CD4-positive, alpha-beta T cell treated with Interleukin-6 at 100 ng/mL for 8 hours (primary cell): ENCODE results near the gene PRKX.
A peak's percentile ranks its signal among the peaks of the same experiment; 100 is the strongest.
"Not testable (repeated sequence)": the region's sequence is repeated elsewhere in the genome, so short reads cannot be mapped to it uniquely, and the experiment has no call there.

ENCODE experiments used
- DNase-seq: peaks from one replicate; pipeline ENCODE4 v3.0.0-alpha.2; 2020; ENCODE audit warnings: mixed read lengths, low spot score

Gene PRKX

GRCh38 chrX:3653111-3653510 is 60.3 kb downstream of the PRKX start:
- DNase-seq: no peak

GRCh38 chrX:3651277-3651676 is 62.2 kb downstream of the PRKX start:
- DNase-seq: no peak

GRCh38 chrX:3648084-3648483 is 65.4 kb downstream of the PRKX start:
- DNase-seq: no peak

DNA sequence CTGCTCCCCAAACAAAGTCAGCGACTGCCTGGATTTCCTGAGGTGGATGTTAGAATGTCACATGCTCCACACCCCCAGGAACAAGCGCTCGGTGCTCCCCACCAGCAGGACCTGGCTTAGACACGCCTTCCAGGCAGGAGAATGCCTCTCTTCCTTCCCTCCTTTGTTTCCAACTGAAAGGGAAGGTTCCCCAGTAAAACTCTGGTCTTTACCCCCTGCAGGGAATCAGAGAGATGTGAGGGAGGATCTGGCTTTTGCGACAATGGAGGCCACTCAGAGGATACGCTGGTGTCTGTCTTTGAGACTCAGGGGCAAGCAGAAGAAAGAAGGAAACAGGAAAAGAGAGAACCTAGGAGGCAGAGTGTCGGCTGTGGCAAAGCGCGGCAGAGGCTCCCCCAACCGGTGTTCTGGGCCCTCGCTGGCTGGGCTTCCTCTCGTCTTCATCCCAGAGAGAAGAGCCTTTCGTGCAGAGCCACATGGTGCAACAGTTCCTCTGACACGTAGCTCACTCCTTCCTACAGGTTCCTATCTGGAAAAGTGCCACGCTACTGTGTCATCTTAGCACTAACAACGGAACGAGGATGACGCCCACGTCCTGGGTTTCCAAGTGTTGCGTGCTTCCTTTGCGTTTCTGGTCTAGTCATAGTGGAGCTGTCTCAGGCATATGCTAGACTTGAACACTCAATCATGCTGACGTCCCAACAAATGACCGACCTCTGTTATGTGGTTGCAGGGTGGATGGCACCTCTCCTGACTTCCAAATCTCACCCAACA is 73.4 kb downstream of the PRKX start:
- DNase-seq: not testable (repeated sequence)

DNA sequence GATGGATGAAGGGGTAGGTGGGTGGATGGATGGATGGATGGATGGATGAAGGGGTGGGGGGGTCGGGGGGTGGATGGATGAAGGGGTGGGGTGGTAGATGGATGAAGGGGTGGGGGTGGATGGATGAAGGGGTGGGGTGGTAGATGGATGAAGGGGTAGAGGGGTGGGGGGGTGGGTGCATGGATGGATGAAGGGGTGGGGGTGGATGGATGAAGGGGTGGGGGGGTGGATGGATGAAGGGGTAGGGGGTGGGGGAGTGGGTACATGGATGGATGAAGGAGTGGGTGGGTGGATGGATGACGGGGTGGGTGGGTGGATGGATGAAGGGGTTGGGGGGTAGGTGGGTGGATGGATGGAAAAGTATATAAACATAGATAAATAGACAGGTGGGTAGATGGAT is 74.2 kb downstream of the PRKX start:
- DNase-seq: no peak

DNA sequence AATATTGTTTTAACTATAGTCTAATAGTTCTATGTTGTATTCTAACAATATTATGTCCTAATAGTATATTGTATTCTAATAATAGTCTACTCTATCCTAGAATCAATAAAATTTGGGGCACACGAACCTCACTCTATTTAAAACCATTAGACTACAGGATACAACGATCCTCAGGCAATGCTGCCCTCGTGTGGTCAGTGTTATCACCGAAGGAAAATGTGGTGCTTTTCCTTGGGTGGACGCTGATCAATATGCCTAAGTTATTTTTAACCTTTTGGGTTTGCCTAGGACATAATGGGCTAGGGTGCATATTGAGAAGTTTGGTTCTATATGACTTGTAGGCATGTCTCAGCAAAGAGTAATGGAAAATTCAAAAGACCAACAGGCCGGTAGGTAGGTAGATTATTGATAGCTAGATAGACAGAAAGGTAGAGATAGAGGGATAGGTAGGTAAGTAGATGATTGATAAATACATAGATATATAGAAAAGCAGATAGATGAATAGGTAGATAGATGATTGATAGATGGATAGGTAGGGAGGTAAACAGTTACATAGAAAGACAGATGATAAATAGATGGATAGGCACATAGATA is 75.1 kb downstream of the PRKX start:
- peak; percentile 18 for DNase-seq

DNA sequence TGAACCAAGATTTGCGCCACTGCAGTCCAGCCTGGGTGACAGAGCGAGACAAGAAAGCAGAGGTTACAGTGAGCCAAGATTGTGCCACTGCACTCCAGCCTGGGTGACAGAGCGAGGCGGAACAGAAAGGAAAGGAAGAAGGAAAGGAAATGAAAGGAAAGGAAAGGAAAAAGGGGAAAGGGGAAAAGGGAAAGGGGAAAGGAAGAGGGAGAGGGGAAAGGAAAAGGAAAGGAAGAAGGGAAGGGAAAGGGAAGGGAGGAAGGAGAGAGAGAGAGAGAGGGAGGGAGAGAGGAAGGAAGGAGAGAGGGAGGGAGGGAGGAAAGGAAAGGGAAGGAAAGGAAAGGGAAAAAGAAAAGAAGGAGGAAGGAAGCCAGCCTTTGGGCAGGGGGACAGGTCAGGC is 76.6 kb downstream of the PRKX start:
- DNase-seq: no peak

GRCh38 chrX:3631196-3631595 is 82.3 kb downstream of the PRKX start:
- no peak for DNase-seq

DNA sequence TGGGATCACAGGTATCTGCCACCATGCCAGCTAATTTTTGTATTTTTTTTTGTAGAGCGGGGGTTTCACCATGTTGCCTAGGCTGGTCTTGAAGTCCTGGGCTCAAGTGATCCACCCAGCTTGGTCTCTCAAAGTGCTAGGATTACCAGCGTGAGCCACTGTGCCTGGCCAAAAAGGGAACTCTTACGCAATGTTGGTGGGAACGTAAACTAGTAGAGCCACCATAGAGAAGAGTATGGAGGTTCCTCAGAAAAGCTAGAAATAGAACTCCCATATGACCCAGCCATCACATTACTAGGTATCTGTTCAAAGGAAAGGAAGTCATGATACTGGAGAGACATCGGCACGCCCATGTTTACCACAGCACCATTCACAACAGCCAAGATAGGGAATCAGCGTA is 85.9 kb downstream of the PRKX start:
- no peak for DNase-seq

DNA sequence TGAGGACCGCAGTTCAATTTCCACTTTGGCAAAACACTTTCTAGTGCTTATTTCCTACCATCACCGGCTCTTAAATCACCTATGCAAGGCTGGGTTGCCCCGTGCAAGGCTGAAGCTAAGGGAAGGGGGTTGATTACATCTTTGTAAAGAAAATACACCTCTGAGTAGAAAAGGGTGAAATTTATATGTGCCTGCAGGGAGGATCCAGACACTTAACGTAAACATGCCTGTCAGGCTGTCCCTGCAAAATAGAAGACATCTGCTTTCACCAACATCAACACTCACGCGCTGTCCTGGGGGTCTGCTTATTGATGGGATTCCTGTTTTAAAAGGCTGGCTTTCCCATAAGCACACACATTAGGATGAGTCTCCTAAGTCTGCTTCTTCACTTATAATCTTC is 92.0 kb downstream of the PRKX start:
- DNase-seq: no peak

DNA sequence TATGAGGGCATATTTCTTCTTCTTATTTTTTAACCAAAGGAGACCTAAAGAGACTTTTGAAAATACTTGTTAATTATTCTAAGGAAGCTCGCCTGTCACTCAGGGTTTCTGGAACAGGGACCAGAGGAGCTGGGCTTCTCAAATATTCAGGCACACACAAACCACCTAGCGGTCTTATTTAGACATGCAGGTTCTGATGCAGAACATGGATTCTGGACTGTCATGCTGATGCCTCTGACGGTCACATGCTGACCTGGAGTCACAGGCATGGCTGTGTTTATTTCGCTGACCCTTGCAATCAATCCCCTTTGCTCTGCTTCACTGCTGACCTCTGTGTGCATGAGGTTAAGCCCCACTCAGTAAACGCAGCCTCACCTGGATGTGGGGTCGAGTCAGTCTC is 101.7 kb downstream of the PRKX start:
- not testable (repeated sequence) for DNase-seq

- no peak for DNase-seq
Measured at GRCh38 chrX:3609810-3610209, 103.6 kb downstream of the PRKX start.

DNA sequence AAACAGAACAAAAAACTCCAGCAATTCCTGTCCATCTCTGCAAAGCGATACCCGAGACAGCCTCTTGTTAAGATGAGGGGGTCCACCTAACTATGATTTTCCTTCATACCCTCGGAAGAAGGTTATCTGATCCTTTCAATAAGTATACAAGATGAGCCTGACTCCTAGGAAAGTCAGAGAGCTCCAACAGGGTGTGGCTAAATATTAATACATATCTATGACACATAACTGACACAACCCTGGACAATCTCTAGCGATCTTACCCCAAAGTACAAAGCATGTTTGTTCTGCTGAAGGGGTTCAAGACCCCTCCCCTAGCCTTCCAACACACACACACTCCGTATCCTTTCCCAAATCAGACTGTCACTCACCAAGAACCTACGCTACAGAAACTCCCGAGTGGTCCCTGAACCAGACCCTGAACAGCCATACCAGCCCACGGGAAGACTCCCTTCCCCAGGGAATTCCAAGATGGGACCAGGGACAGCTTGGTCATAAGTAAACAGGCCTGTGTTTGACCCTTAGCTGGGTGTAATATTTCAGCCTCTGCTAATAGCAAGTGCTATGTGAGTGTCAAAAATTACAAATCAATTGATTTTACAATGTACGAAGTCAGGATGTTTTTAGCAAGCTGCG is 110.3 kb downstream of the PRKX start:
- DNase-seq: no peak

- DNase-seq: no peak
Measured at GRCh38 chrX:3599802-3600430, 113.5 kb downstream of the PRKX start.

DNA sequence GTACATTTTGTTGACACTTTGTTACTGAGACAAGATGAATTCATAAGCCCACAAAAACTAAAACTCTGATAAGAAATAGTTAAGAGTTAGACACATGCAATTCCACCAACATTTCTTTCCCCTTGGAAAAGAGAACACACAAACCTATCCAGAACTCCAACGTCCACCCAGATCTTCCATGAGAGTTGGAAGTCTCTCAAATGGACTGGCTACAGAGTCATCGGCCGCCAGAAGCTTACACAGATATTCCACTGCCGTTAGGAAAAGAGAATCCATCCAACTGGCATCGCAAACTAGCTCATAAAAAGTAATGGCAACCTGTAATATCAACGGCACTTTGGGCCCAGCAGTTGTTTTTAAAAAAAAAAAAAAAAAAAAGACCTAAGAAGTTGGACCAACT is 114.7 kb downstream of the PRKX start:
- DNase-seq: no peak

- no peak for DNase-seq
Measured at GRCh38 chrX:3598046-3598605, 115.3 kb downstream of the PRKX start.

- no peak for DNase-seq
Measured at GRCh38 chrX:3592184-3592583, 121.3 kb downstream of the PRKX start.

DNA sequence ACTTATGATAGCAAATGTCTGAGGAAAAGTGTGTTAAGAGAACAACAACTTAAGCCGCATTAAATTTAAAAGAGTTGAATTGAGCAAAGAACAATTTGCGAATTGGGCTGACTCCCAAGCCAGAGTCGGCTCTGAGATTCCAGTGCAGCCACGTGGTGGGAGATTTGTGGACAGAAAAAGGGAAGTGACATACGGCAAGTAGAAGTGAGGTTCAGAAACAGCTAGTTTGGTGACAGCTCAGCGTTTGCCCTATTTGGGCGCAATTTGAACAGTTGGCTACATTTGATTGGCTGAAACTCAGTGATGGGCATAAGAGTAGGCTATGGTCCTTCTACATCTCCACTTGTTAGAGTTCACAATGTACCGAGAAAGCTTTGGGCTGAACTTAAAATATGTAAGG is 124.0 kb downstream of the PRKX start:
- DNase-seq: no peak

- no peak for DNase-seq
Measured at GRCh38 chrX:3585719-3586118, 127.7 kb downstream of the PRKX start.

DNA sequence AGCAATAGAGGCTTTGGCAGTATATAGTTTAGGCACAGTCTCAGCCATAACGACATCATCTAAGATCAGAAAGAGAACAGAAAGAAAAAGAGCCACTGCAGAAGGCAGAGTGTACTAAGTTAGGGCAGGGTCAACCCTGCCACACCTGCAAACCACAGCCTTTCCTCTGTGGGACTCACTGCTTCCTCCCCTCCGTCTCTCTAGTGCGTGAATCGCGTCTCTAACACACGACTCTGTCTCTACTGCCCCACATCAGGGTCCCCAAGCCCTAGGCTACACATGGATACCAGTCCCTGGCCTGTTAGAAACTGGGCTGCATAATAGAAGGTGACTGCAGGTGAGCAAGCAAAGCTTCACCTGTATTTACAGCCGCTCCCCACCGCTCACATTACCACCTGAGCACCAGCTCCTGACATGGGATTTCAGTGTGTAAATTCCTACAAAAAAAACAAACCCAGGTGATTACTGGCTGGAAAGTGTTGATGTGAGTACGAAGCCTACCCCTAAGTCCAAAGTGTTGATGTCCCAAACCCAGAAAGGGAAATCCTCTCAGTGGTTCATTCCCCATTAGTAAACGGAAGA is 128.9 kb downstream of the PRKX start:
- DNase-seq: no peak

GRCh38 chrX:3582451-3582850 is 131.0 kb downstream of the PRKX start:
- no peak for DNase-seq

DNA sequence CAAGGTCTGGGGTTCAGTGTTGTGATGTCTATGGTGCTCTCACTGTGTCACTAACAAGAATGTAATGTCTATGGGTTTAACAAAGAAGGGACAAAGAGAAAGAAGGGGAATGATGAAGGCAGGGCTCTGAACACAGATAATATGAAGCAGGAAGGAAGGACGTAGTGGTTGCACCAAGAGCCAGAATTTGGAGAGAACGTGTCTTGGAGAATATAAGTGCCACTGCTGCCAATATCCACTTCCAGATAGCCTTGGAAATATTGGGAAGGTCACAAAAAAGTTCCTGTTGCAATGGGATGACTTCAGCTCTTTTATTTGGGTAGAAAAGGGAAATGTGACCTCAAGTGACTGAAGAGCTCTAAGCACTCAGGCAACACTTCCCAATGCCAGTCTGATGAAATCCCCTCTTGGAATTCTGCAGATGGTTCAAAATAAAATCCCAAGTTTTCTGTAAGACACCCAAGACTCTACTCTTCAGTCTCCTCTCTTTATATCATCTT is 131.8 kb downstream of the PRKX start:
- DNase-seq: no peak
